ENCODE measurements around the gene TESPA1. TPM values are rescaled to one million over a fixed set of nuclear protein-coding genes. Genes with fewer than 3 reads are reported as not detected.

The TESPA1 gene
- not detected in 5 replicates for total RNA-seq (2022; extraction: Qiagen RNA extraction)

GRCh38 chr12:54984658-54985376 is at the start of gene TESPA1:
TESPA1 (minus strand) TSS chr12:54984762; CDS start chr12:54974562, 10,200 bp downstream.

GRCh38 chr12:55019784-55020183 is 35.2 kb upstream of the TESPA1 start, which contains the start of gene NEUROD4:
NEUROD4 (plus strand) TSS chr12:55019974; CDS start chr12:55026440, 6,466 bp downstream.

Other genes with a start within 250 kb of the TESPA1 start
- gene MUCL1, start 130.2 kb downstream of the TESPA1 start, total RNA-seq (2022; extraction: Qiagen RNA extraction): not detected in 5 replicates
- gene NEUROD4, start 35.2 kb upstream of the TESPA1 start, total RNA-seq (2022; extraction: Qiagen RNA extraction): not detected in 5 replicates
- not detected in 5 replicates for gene OR9K2, start 141.6 kb upstream of the TESPA1 start, total RNA-seq (2022; extraction: Qiagen RNA extraction)
- gene OR10A7, start 236.3 kb upstream of the TESPA1 start, total RNA-seq (2022; extraction: Qiagen RNA extraction): not detected in 5 replicates